HG03159 (cell line): ENCODE data around the gene NME7.
"Not testable (repeated sequence)": the region's sequence is repeated elsewhere in the genome, so short reads cannot be mapped to it uniquely, and the experiment has no call there.

Source experiments
- ATAC-seq: cut with Tn5 transposase; IDR thresholded peaks from one replicate; pipeline ENCODE4 v1.9.1; 2021; ENCODE audit warnings: mild to moderate bottlenecking, moderate library complexity; ENCODE audit not compliant: unreplicated experiment

NME7 gene

DNA sequence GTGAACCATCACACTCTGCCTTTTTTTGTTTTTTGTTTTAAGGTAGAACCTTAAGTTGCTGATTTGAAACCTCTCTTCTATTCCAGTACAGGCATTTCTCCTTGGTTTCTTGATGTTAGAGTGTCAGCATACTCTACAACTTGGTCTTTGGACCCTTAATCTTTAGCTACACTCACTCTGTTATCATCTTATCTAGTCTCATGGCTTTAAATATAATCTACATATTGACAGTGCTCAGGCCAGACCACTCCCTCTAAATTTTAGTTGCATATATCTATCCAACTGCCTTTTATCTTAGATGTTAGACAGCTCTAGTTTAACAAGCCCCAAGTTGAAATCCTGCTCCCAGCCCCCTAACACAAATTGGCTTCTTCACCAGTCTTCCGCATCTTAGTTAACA lies 22.1 kb downstream of the NME7 start:
- ATAC-seq, result no peak

GRCh38 chr1:169342096-169342495 lies 25.5 kb downstream of the NME7 start:
- ATAC-seq, result not testable (repeated sequence)

DNA sequence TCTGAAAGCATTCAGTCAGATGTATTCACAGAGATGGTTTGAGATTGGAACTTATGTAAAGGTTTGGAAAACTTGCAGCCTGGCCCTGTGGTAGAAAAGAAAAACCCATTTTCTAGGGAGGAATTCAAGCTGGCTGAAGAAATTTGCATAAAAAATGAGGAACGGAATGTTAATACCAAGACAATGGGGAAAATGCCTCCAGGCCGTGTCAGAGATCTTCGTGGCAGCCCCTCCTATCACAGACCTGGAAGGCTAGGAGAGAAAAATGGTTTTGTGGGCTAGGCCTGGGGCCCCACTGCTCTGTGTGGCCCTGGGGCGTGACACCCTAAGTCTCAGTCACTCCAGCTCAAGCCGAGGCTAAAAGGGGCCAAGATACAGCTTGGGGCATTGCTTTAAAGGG lies 26.7 kb downstream of the NME7 start:
- no peak for ATAC-seq

DNA sequence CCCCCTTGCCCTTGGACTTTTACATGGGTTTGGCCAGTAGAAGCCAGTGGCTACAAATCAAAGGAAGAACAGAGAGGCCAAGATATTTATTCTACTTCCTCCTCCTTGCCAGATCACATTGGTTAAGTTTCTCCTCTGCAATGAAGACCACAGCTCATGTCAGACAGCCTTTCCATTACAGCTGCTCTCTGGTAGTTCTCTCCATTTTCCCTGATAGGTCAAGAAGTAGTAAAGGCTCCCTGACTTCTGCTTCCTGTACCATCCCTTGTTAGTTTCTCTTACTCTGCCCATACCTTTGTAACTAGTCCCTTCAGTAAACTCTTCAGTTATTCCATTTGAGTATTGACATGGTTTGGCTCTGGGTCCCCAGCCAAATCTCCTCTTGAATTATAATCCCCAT lies 27.8 kb downstream of the NME7 start:
- ATAC-seq, result no peak

DNA sequence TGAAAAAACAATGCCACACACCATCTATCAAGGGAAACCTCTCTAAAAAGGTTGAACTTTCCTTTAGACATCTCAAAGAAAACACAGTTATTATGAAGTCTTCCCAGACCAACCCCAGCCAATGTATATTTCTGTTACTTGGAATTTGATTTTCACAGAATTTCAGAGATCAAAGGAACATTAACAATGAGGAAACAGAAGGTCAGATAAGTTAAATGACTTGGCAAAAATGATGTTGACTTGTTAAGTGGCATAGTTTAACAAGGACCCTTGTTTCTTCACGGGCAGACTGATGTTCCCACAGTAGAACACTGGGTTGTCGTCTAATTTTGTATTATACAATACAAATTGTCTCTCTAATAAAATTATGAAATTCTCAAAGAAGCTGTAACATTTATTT lies 29.0 kb downstream of the NME7 start:
- ATAC-seq, result no peak

DNA sequence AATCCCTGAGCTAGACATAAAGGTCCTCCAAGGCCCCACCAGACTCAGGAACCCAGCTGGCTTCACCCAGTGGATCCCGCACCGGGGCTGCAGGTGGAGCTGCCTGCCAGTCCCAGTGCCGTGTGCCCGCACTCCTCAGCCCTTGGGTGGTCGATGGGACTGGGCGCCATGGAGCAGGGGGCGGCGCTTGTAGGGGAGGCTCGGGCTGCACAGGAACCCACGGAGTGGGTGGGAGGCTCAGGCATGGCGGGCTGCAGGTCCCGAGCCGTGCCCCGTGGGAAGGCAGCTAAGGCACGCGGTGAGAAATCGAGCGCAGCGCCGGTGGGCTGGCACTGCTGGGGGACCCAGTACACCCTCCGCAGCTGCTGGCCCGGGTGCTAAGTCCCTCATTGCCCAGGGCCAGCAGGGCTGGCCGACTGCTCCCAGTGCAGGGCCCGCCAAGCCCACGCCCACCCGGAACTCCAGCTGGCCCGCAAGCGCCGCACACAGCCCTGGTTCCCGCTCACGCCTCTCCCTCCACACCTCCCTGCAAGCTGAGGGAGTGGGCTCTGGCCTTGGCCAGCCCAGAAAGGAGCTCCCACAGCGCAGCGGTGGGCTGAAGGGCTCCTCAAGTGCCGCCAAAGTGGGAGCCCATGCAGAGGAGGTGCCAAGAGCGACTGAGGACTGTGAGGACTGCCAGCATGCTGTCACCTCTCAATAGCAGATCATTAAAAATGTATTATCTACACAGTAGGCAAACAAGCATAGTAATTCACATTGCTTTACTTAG lies 30.5 kb downstream of the NME7 start:
- ATAC-seq, result not testable (repeated sequence)

GRCh38 chr1:169334727-169335126 lies 32.9 kb downstream of the NME7 start:
- ATAC-seq, result not testable (repeated sequence)

DNA sequence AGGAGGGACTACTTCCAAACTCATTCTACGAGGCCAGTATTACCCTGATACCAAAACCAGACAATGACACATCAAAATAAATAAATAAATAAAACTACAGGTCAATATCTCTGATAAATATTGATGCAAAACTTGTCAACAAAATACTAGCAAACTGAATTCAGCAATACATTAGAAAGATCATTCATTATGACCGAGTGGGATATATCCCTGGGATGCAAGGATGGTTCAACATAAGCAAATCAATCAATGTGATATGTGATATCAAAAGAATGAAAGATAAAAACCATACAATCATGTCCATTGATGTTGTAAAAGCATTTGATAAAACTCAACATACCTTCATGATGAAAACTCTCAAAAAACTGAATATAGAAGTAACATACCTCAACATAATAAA lies 36.7 kb downstream of the NME7 start:
- ATAC-seq, result no peak

DNA sequence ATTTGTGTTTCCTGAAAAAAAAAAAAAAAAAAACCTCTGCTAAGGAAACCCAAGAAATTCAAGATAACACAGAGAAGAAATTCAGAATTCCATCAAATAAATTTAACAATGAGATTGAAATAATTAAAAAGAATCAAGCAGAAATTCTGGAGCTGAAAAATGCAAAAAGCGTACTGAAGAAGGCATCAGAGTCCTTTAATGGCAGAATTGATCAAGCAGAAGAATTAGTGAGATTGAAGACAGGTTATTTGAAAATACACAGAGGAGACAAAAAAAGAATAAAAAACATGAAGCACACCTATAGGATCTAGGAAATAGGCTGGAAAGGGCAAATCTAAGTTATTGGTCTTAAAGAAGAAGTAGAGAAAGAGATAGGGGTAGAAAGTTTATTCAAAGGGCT lies 38.2 kb downstream of the NME7 start:
- no peak for ATAC-seq

DNA sequence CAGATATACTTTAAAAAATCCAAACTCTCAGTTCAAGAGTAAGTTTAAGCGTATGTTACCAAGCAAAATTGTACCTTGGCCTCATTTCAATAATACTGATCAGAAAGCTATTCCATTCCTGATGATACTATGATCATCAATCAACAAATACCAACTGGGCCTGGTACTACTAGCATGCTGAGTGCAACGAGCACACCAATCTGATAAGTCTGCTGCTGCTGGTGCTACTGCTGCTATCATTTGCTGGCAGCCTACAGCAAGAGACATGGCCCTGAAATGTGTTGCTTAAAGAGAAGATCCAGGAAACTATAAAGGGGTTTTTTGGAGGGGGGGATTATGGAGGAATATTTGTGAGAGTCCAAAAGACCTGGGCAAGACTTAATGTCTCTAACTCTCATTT lies 39.7 kb downstream of the NME7 start:
- no peak for ATAC-seq

DNA sequence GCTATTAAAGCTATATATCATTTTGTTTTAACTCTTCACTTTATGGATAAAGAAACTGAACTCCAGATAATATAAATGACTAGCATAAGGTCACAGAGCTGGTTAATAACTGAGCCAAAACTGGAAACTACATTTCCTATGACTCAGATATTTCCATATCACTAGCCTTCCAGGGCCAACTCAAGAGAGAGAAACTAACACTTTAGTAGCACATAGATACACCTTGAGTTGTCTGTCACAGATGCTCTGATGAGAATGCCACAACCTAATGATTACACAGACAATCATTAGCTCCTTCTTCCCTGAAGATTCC lies 40.7 kb downstream of the NME7 start:
- peak; percentile 96 for ATAC-seq

DNA sequence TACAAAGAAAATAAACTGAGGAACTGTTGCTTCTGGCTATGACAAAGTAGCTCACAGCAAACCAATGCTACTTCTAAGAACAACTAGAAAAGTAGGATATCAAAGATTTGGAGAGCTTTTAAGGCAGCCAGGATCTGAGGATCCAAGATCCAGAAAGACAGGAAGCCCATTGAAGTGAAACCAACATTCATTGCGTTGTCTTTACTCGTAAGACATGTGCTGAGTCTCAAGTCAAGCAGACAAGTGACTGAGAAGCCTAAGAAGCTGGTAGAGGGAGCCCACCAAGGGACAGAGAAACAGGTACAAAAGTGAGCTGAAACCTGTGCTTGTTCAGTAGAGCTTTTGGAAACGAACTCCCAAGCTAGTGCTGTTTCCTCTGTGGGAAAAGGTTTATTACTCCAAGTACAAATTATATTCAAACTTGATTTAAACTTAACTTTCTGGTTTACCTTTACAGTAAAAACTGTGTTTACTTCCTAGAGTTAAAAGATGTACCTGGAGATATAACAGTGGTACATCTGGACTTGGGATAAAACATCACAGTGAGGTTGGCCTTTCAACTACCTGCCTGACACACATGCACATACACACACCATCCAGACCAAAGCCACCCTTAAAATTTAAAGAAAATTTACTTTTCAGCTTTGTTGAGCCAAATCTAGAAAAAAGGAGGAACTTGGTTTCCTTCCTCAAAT lies 41.2 kb downstream of the NME7 start:
- ATAC-seq, result peak; percentile 36

DNA sequence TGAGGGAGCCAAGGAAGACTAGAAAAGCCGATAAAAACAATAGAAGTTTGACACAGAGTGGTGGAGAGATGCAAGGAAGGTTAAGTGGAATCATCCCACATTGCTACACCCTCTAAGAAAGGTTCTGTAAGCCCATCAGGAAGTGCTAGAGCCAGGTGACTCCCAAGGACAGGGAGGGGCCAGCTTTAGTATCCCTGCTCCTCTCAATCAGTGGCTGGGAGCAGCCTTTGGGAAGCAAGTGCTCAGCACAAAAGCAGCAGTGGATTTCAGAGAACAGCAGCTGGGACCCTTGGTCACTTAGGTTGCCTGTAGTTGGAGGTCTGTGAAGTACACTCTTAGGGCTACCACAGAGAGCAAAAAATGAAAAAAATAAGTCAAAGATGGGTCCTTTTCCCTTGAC lies 42.5 kb downstream of the NME7 start:
- ATAC-seq, result no peak

DNA sequence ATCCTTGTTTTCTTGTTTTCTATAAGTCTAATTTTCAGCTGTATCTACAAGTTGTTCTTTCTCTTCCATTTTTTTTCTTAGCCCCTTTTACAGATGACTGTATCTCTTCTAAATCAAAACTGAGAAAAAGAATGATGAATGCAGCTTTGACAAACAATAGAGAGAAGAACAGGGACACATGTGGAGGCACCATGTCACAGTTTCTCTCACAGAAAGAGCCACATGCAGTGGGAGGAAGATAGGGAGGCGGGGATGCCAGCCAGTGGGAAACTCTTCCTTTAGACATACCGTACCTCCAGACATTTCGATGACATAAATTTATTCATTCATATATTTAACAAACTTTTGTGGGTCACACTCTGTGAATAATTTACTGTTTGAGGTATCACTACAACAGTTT lies 45.5 kb downstream of the NME7 start:
- ATAC-seq, result no peak

DNA sequence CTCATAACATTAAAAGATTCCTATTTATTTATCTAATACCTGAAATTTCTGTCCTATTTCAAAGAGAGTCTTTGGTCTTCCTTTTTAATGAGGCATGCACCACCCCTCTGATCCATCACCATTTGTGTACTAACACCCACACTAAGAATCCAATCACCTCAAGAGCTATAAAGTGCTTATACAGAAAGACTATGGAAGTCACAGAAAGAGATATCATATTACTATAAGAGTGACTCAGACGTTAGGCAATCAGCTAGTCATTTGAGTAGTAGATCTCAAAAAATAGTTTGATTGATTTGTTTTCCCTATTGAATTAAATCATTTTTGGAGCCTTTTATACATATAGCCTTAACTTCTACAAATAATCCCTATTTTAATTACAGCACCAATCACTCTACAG lies 46.1 kb downstream of the NME7 start:
- no peak for ATAC-seq

GRCh38 chr1:169318536-169319244 lies 48.9 kb downstream of the NME7 start:
- no peak for ATAC-seq

GRCh38 chr1:169316556-169316955 lies 51.0 kb downstream of the NME7 start:
- no peak for ATAC-seq

DNA sequence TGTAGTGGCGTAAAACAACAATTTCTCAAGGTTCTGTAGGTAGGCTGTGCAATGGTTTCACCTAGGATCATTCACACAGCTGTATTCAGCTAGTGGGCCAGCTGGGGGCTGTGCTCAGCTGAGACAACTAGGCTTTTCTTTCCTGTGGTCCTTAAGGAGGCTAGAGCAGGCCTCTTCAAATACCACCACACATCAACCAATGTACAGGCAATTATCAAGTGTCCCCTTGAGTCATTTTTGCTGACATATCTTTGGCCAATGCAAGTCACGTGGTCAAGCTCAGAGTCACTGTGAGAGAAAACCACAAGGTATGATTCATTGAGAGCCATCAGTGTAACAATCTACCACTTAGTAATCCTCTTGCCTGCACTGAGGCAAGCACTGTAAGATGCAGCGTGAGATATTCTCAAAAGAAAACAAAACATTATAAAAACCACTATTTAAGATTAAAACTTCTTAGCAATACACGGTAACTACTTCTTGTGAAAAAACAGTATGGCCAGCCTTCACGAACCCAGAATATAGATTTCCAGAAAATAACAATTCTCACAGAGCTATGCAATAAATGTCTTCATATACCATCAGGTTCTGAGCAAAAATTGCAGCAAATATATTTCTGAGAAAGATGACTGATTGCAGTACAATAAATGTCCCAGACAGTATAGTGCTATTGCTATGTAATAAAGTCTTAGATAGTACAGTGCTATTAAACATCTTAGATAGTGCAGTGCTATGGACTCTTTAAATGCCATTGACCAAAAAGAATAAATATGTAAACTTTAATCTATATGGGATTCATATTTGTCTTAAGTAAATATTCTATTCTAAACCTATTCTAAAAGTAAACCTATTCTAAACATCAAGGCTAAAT lies 55.3 kb downstream of the NME7 start:
- ATAC-seq, result peak; percentile 42

DNA sequence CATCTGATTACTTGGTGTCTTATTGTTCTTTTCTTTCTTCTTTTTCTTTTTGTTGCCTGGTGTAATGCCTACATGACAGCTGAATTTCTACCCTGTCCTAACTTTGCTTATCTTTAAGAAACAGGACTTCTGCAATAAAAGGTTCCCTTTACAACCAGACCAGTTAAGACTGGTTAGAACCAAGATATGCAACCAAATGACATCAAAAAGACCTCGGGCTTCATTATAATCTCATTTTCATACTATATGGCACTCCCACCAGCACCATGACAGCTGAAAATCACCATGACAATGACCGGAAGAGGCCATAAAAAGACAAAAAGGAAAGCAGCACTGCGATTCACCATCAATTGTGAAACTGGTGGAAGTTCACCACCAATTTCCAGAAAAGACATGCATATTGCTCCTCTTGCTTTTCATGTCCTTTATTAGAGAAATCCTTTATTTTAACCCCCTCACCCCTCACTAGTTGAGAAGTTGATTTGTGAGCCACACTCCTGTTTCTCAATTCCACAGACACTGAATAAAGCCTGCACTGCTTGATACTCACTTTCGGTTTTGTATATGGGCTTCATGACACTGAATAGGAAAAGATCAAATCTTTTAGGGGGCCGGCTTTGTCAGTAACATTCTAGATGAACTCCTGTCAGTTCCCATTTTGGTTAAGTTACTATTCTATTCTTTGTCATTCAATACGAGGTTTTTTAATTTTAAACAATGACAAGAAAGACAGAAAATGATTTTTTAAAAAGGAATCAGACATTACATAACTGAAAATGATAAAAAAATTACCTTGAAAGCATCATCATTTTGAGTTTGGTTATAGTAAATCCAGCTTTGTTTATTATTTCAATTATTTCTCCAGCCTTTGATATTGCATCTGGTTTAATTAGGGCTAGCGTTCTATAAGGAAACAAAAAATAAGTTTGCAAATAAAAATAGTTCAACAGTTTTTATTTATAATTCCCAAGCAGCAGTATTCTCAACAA lies 58.1 kb downstream of the NME7 start:
- ATAC-seq, result peak; percentile 77
